ENCODE results near the gene PLXNB2.
"Not testable (repeated sequence)": the region's sequence is repeated elsewhere in the genome, so short reads cannot be mapped to it uniquely, and the experiment has no call there.

PLXNB2 gene, protein sequence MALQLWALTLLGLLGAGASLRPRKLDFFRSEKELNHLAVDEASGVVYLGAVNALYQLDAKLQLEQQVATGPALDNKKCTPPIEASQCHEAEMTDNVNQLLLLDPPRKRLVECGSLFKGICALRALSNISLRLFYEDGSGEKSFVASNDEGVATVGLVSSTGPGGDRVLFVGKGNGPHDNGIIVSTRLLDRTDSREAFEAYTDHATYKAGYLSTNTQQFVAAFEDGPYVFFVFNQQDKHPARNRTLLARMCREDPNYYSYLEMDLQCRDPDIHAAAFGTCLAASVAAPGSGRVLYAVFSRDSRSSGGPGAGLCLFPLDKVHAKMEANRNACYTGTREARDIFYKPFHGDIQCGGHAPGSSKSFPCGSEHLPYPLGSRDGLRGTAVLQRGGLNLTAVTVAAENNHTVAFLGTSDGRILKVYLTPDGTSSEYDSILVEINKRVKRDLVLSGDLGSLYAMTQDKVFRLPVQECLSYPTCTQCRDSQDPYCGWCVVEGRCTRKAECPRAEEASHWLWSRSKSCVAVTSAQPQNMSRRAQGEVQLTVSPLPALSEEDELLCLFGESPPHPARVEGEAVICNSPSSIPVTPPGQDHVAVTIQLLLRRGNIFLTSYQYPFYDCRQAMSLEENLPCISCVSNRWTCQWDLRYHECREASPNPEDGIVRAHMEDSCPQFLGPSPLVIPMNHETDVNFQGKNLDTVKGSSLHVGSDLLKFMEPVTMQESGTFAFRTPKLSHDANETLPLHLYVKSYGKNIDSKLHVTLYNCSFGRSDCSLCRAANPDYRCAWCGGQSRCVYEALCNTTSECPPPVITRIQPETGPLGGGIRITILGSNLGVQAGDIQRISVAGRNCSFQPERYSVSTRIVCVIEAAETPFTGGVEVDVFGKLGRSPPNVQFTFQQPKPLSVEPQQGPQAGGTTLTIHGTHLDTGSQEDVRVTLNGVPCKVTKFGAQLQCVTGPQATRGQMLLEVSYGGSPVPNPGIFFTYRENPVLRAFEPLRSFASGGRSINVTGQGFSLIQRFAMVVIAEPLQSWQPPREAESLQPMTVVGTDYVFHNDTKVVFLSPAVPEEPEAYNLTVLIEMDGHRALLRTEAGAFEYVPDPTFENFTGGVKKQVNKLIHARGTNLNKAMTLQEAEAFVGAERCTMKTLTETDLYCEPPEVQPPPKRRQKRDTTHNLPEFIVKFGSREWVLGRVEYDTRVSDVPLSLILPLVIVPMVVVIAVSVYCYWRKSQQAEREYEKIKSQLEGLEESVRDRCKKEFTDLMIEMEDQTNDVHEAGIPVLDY (N-terminal part only)

DNA sequence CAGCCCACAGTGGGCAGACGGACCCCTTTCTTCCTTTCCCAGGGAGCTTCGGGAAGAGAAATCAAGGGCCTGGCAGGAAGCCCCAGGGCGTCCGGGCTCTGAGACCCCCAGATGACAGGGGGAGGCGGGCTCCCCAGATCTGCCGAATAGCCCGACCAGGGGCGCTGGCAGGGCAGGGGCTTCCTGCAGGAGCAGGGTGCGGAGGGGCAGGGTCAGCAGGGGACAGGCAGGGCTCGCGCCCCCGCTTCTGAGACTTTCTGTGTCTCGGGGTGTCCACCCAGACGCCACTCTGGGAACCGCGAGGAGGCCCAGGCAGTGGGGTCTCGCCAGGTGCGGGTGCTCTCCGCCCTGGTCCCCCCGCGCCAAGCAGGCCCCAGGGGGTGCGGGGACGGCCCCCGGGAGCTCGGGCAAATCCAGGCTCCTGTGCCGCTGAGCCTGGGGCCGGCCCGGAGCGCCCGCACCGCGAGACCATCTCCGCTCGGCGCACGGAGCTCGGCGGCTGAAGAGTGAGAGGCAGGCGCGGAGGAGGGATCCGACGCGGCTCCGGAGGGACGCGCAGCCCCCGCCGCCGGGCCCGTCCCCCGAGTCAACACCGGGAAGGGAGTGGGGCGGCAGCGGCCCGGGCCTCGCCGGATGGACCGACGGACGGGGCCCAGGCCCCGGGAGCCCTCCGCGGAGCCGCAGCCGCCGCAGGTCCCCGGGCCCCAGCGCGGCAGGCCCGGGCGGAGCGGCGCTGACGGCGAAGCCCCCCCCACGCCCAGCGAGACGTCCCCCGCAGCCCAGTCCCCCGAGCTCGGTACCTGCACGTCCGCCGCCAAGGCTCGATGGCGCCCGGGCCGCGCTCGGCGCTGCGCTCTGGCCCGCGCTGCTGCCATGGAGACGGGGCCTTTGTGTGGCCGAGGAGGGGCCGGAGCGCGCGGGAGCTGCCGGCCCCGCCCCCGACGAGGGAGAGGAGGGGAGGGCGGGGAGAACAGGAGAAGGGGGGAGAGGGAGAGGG is at the start of gene PLXNB2:
TSS of gene PLXNB2 (minus strand) at position 894 of the 997 bp plus-strand sequence. CDS start 17,062 bp downstream, outside the sequence.
- no peak for DNase-seq

- DNase-seq = no peak
These were observed 49.8 kb upstream of the PLXNB2 start for GRCh38 chr22:50357222-50357621.

DNA sequence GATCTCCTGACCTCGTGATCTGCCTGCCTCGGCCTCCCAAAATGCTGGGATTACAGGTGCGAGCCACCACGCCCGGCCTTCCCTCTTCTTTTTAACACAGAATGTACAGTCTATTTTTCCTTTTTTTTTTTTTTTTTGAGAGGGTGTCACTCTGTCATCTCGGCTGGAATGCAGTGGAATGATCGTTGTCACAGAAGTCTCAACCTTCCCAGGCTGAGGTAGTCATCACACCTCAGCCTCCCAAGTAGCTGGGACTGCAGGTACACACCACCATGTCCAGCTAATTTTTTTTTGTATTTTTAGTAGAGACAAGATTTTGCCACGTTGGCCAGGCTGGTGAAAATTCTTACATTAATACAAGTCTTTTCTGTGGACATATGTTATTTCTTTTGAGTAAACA is 48.7 kb upstream of the PLXNB2 start:
- DNase-seq = no peak

- DNase-seq = no peak
These were observed 40.6 kb upstream of the PLXNB2 start for GRCh38 chr22:50348058-50348457.

DNA sequence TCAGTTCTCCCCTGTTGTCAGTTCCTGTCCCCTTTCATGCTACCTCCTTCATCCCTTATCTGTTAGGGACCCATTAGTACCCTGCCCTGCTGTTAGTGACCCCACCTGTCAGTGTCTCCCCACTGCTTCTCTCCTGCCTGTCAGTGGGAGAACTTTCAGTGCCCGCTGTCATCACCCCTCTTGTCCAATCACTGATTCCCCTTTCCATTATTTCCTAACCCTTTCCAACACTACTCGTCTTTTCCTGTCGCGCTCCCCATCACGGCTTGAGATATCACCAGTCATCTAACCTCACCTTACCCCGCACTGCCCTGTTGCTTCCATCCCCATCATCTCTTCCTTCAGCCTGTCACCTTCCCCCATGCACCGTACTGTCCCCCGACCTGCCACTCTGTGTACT is 39.7 kb upstream of the PLXNB2 start:
- no peak for DNase-seq

DNA sequence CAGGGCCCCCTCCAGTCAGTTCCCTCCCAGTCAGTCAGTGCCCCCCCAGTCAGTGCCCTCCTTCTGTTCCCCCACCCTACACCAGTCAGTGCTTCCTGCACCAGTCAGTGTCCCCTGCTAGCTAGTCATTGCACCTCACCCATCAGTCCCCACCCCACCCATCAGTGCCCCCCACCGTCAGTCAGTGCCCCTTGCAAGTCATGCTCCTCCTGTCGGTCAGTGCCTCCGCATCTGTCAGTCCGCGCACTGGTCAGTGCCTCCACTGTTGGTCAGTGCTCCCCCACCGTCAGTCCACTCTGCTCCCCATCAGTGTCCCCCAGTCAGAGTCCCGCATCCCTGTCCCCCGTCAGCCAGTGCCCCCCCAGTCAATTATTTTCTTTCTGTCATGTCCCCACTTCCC is 39.0 kb upstream of the PLXNB2 start:
- no peak for DNase-seq

DNA sequence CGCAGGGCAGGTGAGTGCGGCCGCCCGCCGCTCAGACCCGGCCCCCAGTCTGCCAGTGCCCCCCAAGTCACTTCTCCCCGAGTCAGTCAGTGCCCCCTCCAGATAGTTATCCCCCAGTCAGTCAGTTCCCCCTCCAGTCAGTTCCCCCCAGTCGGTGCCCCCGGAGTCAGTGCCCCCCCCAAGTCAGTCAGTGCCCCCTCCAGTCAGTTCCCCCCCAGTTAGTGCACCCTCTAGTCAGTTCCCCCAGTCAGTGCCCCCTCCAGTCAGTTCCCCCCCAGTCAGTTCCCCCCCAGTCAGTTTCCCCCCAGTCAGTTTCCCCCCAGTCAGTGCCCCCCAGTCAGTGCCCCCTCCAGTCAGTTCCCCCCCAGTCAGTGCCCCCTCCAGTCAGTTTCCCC is 36.1 kb upstream of the PLXNB2 start:
- DNase-seq = no peak

- peak; percentile 57 for DNase-seq
These were observed 35.5 kb upstream of the PLXNB2 start, which contains the start of gene PPP6R2 for GRCh38 chr22:50342651-50343540. TSS of gene PPP6R2 (plus strand) at chr22:50343327. CDS start at chr22:50393909, 50,582 bp downstream.

GRCh38 chr22:50341977-50342650 is 34.7 kb upstream of the PLXNB2 start:
- DNase-seq = peak; percentile 87

DNA sequence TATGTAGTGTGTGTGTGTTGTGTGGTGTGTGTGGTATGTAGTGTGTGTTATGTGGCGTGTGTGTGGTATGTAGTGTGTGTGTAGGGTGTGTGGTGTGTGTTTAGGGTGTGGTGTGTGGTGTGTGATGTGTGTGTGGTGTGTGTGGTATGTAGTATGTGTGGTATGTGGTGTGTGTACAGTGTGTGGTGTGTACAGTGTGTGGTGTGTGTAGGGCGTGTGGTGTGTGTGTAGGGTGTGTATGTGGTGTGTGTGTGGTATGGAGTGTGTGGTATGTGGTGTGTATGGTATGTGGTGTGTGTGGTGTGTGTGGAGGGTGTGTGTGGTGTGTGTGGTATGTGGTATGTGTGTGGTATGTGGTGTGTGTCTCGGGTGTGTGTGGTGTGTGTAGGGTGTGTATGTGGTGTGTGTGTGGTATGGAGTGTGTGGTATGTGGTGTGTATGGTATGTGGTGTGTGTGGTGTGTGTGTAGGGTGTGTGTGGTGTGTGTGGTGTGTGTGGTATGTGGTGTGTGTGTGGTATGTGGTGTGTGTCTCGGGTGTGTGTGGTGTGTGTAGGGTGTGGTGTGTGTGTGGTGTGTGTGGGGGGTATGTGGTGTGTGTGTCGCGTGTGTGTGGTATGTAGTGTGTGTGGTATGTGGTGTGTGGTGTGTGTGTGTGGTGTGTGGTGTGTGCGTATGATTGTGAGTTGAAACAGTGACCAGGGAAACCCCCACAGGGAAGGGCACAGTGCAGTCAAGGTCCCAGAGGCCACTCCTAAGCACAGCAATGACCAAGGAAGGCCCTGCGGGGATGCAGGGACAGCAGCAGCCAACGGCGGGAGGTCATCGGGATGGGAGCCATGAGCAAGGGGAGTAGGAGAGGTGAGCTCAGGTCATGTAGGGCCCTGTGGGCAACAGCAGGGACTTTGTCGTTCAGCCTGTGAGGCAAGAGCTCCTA is 32.8 kb upstream of the PLXNB2 start:
- no peak for DNase-seq

DNA sequence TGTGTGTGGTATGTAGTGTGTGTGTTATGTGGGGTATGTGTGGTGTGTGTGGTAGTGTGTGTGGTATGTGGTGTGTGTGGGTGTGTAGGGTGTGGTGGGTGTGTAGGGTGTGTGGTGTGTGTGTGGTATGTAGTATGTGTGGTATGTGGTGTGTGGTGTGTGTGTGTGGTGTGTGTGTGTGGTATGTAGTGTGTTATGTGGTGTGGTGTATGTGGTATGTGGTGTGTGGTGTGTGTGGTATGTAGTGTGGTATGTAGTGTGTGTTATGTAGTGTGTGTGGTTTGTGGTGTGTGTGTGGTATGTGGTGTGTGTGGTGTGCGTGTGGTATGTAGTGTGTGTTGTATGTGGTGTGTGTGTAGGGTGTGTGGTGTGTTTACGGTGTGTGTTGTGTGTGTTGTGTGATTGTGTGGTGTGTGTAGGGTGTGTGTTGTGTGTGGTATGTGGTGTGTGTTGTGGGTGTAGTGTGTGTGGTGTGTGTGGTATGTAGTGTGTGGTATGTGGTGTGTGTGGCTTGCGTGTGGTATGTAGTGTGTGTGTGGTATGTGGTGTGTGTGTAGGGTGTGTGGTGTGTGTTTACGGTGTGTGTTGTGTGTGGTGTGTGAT is 31.5 kb upstream of the PLXNB2 start:
- DNase-seq = no peak

- DNase-seq = no peak
These were observed 30.7 kb upstream of the PLXNB2 start for GRCh38 chr22:50338042-50338573.

DNA sequence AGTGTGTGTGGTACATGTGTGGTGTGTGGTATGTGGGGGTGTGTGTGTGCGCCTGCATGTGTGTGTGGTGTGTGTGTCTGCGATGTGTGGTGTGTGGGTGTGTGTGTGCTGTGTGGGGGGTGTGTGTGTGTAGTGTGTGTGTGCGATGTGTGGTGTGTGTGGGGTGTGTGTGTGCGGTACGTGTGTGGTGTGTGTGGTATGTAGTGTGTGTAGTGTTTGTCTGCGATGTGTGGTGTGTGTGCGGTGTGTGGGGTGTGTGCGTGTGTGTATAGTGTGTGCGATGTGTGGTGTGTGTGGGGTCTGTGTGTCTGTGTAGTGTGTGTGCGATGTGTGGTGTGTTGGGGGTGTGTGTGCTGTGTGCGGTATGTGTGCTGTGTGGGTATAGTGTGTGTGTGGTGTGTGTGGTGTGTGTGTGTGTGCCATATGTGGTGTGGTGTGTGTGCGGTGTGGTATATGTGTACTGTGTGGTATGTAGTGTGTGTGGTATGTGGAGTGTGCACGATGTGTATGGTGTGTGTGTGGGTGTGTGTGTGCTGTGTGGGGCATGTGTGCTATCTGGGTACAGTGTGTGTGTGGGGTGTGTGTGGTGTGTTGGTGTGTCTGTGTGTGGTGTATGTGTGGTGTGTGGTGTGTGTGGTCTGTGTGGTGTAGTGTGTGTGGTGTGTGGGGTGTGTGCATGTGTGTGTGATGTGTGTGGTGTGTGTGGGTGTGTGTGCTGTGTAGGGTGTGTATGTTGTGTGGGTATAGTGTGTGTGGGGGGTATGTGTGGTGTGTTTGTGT is 30.0 kb upstream of the PLXNB2 start:
- no peak for DNase-seq

DNA sequence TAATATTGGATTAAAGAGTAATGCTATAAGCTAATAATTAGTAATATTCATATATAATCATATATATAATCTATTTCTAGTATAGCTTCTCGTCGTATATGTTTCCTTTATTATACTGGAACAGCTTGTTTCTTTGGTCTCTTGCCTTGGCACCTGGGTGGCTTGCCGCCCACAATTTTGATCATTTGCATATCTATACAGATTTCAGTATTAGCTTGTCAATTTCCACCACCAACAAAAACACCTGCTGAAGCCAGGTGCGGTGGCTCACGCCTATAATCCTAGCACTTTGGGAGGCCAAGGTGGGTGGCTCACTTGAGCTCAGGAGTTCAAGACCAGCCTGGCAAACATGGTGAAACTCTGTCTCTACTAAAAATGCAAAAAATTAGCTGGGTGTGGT is 27.0 kb upstream of the PLXNB2 start:
- DNase-seq = not testable (repeated sequence)

GRCh38 chr22:50329236-50329635 is 21.8 kb upstream of the PLXNB2 start:
- DNase-seq = no peak

GRCh38 chr22:50327711-50328019 is 20.2 kb upstream of the PLXNB2 start:
- DNase-seq = no peak

GRCh38 chr22:50326956-50327710 is 19.7 kb upstream of the PLXNB2 start, which contains the start of gene DENND6B:
TSS of gene DENND6B (minus strand) at chr22:50327012. CDS start at chr22:50326988, 24 bp downstream.
- peak; percentile 66 for DNase-seq
